ENCODE data around the gene TANGO2.
A peak's percentile ranks its signal among the peaks of the same experiment; 100 is the strongest.

The TANGO2 gene

DNA sequence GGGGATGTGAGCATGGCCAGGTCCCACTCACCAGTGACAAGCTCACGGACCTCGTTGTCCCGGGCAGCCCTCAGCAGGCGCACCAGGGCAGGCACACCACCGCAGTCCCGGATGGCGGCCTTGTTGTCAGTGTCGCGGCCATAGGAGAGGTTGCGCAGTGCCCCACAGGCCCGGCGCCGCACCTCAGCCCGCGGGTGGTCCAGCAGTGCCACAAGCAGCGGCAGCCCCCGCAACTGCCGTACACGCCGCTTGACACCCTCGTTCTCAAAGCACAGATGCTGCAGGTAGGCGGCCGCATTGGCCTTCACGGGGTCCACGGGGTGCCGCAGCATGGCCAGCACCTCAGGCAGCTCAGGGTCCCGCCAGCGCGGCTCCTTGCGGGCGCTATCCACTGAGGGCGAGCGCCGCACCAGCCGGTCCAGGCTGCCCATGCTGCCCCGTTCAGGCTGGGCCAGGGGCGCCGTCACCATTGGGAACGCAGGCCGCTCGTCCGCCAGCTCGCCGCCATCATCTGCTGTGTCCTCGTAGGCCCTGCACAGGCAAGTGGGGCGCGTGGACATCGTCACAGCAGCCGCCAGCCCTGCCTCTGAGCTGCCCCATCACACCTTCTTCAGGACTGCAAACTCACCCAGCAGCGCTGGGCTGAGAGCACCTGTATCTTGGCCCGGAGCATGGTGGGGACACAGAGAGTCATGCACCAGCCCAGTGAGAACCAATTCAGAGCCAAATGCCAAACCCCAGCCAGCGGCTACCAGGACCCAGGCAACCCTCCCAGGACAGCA lies 41.0 kb upstream of the TANGO2 start:
- TF ChIP-seq POLR2A (IDR thresholded peaks at IDR 0.05; ENCODE audit: low read length) (no peak), GATA1 (IDR thresholded peaks at IDR 0.05; ENCODE audit: low read depth, low read length) (no peak)
- no peak for DNase-seq

GRCh38 chr22:19980766-19981165 lies 40.1 kb upstream of the TANGO2 start:
- no peak for TF ChIP-seq POLR2A (IDR thresholded peaks at IDR 0.05; ENCODE audit: low read length)
- no peak for TF ChIP-seq GATA1 (IDR thresholded peaks at IDR 0.05; ENCODE audit: low read depth, low read length)
- DNase-seq, result no peak

GRCh38 chr22:19981171-19981960 lies 39.5 kb upstream of the TANGO2 start:
- no peak for DNase-seq
- TF ChIP-seq POLR2A (IDR thresholded peaks at IDR 0.05; ENCODE audit: low read length) (no peak), GATA1 (IDR thresholded peaks at IDR 0.05; ENCODE audit: low read depth, low read length) (no peak)

- TF ChIP-seq POLR2A (IDR thresholded peaks at IDR 0.05; ENCODE audit: low read length) (no peak), GATA1 (IDR thresholded peaks at IDR 0.05; ENCODE audit: low read depth, low read length) (no peak)
- DNase-seq, result no peak
Observed at GRCh38 chr22:19981961-19982920, 38.7 kb upstream of the TANGO2 start.

DNA sequence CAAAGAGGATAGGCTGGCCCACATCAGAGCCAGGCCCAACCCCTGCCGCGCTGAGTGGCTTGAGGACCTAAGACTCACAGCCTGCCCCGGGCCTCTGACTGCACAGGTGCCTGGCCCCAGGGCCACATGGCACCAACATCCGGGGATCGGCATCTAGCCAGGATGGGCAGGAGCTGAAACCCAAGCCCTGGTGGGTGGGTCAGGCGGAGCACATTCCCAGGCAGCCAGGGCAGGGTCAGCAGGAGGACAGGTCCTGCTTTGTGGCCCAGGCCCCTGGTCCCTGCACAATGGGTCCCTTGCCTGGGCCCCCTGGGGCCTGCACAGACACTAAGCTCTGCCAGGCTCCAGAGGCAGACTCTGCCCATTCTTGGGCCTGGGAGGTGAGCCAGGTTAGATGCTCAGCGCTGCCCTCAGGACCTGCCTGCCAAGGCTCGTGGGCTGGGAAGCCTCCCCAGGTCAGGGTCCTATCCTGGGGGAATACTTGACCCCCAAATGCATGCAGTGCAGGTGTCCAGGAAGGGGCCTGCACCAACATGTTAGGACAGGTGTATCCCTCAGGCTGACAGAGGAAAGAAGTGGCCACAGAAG lies 37.8 kb upstream of the TANGO2 start:
- TF ChIP-seq GATA1 (IDR thresholded peaks at IDR 0.05; ENCODE audit: low read depth, low read length) (no peak), POLR2A (IDR thresholded peaks at IDR 0.05; ENCODE audit: low read length) (no peak)
- DNase-seq, result no peak

DNA sequence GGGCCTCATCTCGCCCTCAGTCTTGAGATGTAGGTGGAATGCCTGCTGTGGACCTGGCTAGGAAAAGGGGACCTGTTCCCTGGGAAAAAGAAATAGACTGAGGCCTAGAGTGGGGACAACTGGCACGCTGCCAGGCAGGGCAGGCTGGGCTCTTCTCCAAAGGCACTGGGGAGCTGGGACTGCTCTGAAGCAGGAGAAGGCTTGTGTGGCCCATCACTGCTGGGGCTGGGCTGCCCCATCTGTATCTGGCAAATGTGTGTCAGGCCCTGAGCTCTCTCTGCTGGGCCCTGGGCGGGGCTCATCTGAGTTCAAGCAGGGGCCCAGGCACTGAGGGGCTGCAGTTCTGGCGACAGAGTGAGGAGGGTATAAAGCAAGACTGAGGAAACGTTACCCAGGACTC lies 37.2 kb upstream of the TANGO2 start:
- peak in 1 of 2 experiments; percentile 62 for DNase-seq
- TF ChIP-seq POLR2A (IDR thresholded peaks at IDR 0.05; ENCODE audit: low read length) (no peak), GATA1 (IDR thresholded peaks at IDR 0.05; ENCODE audit: low read depth, low read length) (no peak)

DNA sequence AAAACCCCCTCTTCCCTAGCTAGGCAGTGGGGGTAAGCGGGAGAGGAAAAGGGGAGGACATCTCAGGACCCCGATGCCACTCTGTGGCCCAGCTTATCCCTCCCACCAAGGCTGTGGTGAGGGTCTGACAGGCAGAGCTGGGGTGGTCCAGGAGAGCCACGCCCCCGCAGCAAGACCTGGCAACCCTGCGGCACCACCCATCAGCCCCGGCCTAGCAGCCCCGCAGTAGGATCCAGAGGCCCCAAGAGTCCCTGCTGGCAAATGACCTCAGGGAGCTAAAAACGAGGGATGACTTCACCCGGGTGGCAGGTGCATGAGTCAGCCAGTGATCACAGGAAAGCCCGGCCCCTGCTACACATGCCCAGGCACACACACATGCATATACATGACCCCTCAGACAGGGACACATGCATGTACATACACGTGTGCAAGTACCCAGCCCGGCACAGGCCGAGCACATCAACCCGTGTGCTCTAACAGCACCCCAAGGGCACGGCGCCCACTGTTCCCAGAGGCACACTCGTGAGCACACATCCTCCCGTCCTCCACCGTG lies 36.6 kb upstream of the TANGO2 start:
- no peak for TF ChIP-seq GATA1 (IDR thresholded peaks at IDR 0.05; ENCODE audit: low read depth, low read length)
- no peak for TF ChIP-seq POLR2A (IDR thresholded peaks at IDR 0.05; ENCODE audit: low read length)
- peak; percentile 27 to 83 for DNase-seq

DNA sequence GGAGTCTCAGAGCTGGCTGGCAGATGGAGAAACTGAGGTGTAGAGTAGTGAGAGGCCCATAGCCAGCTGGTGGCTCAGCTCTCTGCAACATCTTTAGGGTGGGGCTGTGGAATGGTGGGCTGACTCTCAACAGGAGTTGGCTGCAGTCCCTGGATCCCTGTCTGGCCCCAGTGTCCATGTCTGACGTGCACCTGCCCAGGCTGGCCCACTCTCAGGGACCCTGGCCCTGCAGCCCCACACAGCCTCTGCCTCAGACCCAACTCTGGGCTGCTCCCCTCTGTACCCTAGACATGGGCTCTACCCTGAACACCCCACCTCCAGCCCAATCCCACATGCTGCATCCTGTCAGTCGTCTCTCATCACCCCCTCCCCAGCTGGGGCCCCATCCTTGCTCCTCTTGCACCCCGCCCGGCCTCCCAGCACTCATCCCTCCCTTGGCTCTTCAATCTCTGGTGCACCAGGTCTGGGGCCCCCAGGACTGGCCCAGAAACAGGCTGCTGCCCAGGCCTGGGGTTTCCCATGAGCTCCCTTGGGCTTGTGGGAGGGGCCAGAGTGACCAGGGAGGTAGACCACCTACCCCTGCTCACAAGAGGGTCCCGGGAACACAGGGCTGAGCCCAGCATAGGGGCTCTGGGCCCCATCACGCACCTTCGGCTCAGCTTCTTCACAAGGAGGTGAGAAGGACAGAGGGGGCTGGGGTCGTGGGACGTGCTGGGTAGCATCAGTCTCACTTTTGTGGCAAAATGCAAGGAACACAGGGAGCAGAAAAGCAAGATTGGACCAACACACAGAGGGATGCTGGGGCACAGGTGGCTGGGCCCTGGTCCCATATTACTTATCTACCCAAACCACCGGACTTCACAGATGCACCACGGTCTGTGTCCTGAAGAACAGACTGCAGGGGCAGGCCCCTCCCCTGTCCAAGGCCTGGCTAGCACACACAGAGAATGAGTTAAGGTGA lies 35.8 kb upstream of the TANGO2 start:
- TF ChIP-seq POLR2A (IDR thresholded peaks at IDR 0.05; ENCODE audit: low read length) (no peak), GATA1 (IDR thresholded peaks at IDR 0.05; ENCODE audit: low read depth, low read length) (no peak)
- DNase-seq, result peak in 1 of 2 experiments; percentile 49

DNA sequence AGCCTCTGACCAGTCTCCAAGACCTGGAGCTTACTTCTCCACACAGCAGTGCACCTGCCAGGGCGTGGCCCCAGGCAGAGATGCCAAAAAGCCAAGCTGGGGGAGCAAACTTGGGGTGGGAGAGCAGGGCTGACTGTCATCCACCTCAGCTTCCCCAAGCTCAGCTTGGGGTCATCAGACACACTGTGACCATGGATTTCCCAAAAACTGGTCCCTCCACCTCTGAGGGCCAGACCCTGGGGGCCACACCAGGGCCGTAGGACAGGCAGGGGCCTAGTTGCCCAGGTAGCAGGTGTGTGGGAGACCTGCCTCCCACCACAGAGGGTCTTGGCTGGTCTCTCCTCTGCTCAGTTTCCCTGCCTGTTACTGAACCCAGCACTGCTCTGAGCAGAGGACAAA lies 34.9 kb upstream of the TANGO2 start:
- TF ChIP-seq GATA1 (IDR thresholded peaks at IDR 0.05; ENCODE audit: low read depth, low read length), result no peak
- TF ChIP-seq POLR2A (IDR thresholded peaks at IDR 0.05; ENCODE audit: low read length), result no peak
- DNase-seq, result no peak

DNA sequence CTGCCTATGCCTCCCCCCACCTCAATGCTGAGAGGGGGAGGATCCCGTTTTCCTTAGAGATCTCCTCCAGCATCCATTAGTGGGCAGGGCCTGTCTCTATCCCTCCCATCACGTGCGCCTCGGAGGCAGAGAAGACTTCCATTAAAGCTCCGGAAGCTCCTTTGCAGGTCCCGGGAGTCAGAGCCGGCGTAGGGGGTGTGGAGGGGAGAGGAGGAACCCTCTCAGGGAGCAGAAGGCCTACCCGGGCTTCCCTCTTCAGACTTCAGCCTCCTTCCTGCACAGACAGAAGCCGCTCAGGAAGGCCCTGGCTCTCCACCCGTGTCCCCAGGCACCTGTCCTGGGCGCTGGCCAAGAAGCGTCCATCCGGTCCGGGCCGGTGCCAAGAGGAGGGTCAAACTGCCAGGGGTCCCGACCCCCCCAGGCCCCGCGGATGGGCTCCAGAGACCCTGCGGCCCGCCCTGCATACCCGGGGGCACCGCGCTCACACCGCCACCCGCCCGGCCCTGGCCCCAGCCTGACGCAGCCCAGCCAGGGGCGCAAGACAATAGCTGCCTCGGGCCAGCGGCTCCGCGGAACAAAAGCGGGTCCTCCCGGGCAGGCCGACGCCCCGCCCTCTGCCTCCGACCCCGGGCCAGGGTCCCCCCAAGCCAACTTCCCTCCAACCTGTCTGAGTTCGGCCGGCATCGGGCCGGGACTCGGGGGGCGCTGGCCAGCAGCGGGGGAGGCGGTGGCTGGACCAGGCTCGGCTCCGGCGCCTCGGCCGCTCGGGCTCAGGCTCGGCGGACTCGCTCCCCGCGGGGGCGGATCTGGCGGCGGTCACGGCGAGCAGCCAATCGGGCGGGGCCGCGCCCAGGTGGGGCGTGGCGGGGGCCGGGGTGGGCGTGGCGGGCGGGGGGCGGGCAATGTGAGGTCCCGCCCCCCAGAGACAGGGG lies 34.2 kb upstream of the TANGO2 start:
- TF ChIP-seq GATA1 (IDR thresholded peaks at IDR 0.05; ENCODE audit: low read depth, low read length) (no peak), POLR2A (IDR thresholded peaks at IDR 0.05; ENCODE audit: low read length) (no peak)

More for the DNA sequence above, 34.2 kb upstream of the TANGO2 start:
- peak; percentile 80 to 88 for DNase-seq
